Placental epithelial cell (primary cell): ENCODE measurements around the gene CNFN. TPM values are rescaled to one million over a fixed set of nuclear protein-coding genes. Genes with fewer than 3 reads are reported as not detected.

Experiments used
- small RNA-seq: library from RNA; depleted of rRNA; stranded (forward); fragments of <200 nt; gene quantifications from one replicate; pipeline ENCODE3, GENCODE V24; 2012
- total RNA-seq: library from RNA; depleted of rRNA; stranded (reverse); fragments of >200 nt; gene quantifications from 2 replicates; pipeline ENCODE4 v1.2.3, GENCODE V29; 2012

The CNFN gene, protein sequence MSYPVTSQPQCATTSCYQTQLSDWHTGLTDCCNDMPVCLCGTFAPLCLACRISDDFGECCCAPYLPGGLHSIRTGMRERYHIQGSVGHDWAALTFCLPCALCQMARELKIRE
- total RNA-seq: 8.2 TPM in 1 of 2 replicates, not detected in the other

GRCh38 chr19:42389899-42390298 is at the start of gene CNFN:
CNFN (minus strand) TSS chr19:42390297; CDS start chr19:42389037, 1,260 bp downstream.

DNA sequence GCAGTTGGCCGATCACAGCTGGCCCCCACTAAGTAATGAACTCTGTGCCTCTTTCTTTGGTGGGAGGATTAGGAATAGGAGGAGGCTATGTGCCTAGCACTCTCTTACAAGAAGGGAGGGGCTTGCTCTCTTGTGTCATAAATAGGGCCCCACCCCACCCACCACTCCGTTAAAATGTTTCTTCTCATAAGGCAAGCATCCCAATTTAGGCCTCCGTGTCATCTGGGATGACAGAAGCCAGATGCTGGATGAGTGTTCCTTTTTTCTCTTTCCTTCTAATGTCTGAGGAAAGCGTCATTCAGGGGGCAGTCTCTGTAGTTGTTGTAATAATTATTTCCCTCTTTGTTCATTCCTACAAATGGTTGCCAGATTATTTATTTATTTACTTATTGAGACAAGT is 37.2 kb upstream of the CNFN start, which contains the start of gene LIPE:
Gene LIPE, minus strand, starts transcription at position 76 of the 400 bp plus-strand sequence. CDS start 239 bp downstream, outside the sequence.

Small RNA genes within 50 kb of the gene (small RNA-seq; reads per million reads assigned to genes)
- not detected for gene MIR8077

Other genes starting within 250 kb of the CNFN start
- gene DEDD2, start 172.6 kb downstream of the CNFN start, total RNA-seq: 12.2 and 16.4 TPM in 2 replicates
- 15.7 and 24.3 TPM in 2 replicates for gene ZNF526, start 170.0 kb downstream of the CNFN start, total RNA-seq
- gene GSK3A, start 147.7 kb downstream of the CNFN start, total RNA-seq: 17.3 and 26.6 TPM in 2 replicates
- gene ERF, start 135.2 kb downstream of the CNFN start, total RNA-seq: 13.4 and 19.2 TPM in 2 replicates
- gene CIC, start 121.0 kb downstream of the CNFN start, total RNA-seq: 26.2 and 27.9 TPM in 2 replicates
- 0.98 and 1.2 TPM in 2 replicates for gene PRR19, start 88.2 kb downstream of the CNFN start, total RNA-seq
- 57.3 and 61.4 TPM in 2 replicates for gene PAFAH1B3, start 87.7 kb downstream of the CNFN start, total RNA-seq
- gene TMEM145, start 77.0 kb downstream of the CNFN start, total RNA-seq: not detected in 2 replicates
- gene MEGF8, start 64.7 kb downstream of the CNFN start, total RNA-seq: 35.9 and 41.6 TPM in 2 replicates
- gene LIPE, start 37.1 kb upstream of the CNFN start, total RNA-seq: 2.4 and 5.1 TPM in 2 replicates
- not detected in 2 replicates for gene CXCL17, start 52.6 kb upstream of the CNFN start, total RNA-seq
- not detected in 2 replicates for gene CEACAM1, start 138.2 kb upstream of the CNFN start, total RNA-seq
- 1.2 TPM in 1 of 2 replicates, not detected in the other for gene CEACAM8, start 204.6 kb upstream of the CNFN start, total RNA-seq